Stomach smooth muscle (tissue), 2 donors: ENCODE results near the gene ZFYVE28.

Experiments used
- H3K27ac ChIP-seq: one replicate; pipeline ENCODE4 v1.7.0; 2013; ENCODE audit warnings: mild to moderate bottlenecking, low read length, inconsistent platforms
- H3K27me3 ChIP-seq, 2 donors: one replicate each; pipeline ENCODE4 v1.7.0; 2013; ENCODE audit warnings: low read length in 2 of 2; ENCODE audit not compliant: insufficient read depth in 2 of 2, control insufficient read depth in 1 of 2
- H3K36me3 ChIP-seq, 2 donors: one replicate each; pipeline ENCODE4 v1.7.0; 2013; ENCODE audit warnings: low read length in 2 of 2; ENCODE audit not compliant: control insufficient read depth in 2 of 2, insufficient read depth in 2 of 2
- H3K4me1 ChIP-seq: one replicate; pipeline ENCODE4 v1.7.0; 2013; ENCODE audit warnings: low read length; ENCODE audit not compliant: control insufficient read depth, insufficient read depth
- H3K4me3 ChIP-seq, 2 donors: one replicate each; pipeline ENCODE4 v1.7.0; 2013; ENCODE audit warnings: low read length in 2 of 2
- H3K9ac ChIP-seq, 2 donors: one replicate each; pipeline ENCODE4 v1.7.0; 2013; ENCODE audit warnings: low read length in 2 of 2, mild to moderate bottlenecking in 1 of 2
- H3K9me3 ChIP-seq, 2 donors: one replicate each; pipeline ENCODE4 v1.7.0; 2013; ENCODE audit warnings: low read length in 2 of 2; ENCODE audit not compliant: control insufficient read depth in 2 of 2
- donor health status: healthy.
- donor health status: Pancreatic carcinoma.

Gene ZFYVE28

GRCh38 chr4:2289311-2289954, 129.0 kb downstream of the ZFYVE28 start:
- Histone ChIP-seq H3K9ac (no peak overlapping the region), H3K9me3 (no peaks in the 10 kb centered on the region), H3K4me3 (no peak overlapping the region), H3K27ac (no peak overlapping the region), H3K4me1 (no peaks in the 10 kb centered on the region), H3K36me3 (no peaks in the 10 kb centered on the region), H3K27me3 (no peaks in the 10 kb centered on the region)

DNA sequence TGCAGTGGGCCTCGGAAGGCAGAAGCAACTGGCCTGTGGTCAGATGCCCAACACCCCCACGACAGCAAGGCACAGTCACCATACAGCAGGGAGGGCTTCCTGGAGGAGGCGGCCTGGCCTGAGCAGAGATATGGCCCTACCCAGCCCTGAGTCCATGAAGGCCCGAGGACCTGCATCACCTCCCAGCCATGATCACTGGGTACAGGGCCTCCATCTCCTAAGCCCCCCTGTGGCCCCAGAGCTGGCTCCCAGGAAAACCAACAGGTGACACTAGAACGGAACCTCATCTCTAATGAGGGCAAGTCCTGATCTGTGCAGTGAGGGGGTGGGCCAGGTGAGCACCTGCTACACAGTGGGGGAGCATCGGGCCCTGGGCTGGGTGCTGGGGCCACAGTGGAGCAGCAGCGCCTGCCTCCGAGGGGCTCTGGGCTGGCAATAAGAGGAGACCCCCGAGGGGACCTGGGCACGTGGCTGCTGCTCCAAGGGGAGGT, 130.3 kb downstream of the ZFYVE28 start:
- Histone ChIP-seq H3K27ac (no peak overlapping the region), H3K9ac (no peak overlapping the region), H3K4me1 (no peaks in the 10 kb centered on the region), H3K36me3 (no peaks in the 10 kb centered on the region), H3K9me3 (no peaks in the 10 kb centered on the region), H3K4me3 (no peak overlapping the region), H3K27me3 (no peaks in the 10 kb centered on the region)

- Histone ChIP-seq H3K4me3 (no peak overlapping the region), H3K9ac (no peak overlapping the region), H3K9me3 (no peaks in the 10 kb centered on the region), H3K36me3 (no peaks in the 10 kb centered on the region), H3K4me1 (no peaks in the 10 kb centered on the region), H3K27ac (no peak overlapping the region), H3K27me3 (no peaks in the 10 kb centered on the region)
Observed at GRCh38 chr4:2287594-2287915, 130.9 kb downstream of the ZFYVE28 start.

- no peak overlapping the region for H3K4me3 ChIP-seq
- H3K27ac ChIP-seq, result no peak overlapping the region
- H3K9ac ChIP-seq, result no peak overlapping the region
- H3K27me3 ChIP-seq, result no peaks in the 10 kb centered on the region
- no peaks in the 10 kb centered on the region for H3K36me3 ChIP-seq
- H3K9me3 ChIP-seq, result no peaks in the 10 kb centered on the region
- no peaks in the 10 kb centered on the region for H3K4me1 ChIP-seq
Observed at GRCh38 chr4:2286904-2287593, 131.4 kb downstream of the ZFYVE28 start.

DNA sequence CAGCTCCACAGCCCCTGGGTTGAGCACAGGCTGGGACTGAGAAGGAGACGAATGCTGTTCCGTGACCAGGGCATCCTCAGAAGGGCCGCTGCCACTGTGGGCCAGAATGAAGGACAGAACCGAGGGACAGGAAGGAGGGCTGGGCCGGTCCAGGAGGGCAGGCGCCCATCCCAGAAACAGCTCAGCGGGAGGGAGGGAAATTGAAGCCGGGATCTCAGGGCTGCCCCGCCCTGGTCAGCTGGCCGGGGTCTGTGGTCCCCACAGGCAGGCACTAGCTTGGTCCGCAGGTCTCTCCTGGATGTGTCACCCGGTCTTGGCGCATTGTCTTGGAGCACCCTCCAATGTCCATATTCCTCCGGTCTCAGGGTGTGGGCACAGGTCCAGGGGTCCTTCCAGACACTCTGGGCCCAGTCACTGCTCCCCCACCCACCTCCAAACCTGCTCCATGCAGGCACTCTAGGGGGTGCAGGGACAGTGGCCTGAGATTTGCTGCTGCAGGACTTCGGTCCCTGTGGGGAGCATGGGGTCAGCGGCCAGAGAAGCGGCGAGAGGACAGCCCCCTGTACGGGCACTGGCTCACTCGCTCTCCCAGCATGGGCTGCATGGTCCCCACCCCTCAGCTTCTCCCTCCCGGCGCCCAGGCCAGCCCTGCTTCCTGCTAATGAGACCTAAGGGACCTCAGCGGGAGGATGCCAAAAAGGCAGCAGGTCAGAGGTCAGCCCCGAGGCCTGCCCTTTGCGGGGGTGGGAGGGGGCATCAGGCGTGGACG, 132.6 kb downstream of the ZFYVE28 start:
- Histone ChIP-seq H3K9ac (no peak overlapping the region), H3K9me3 (no peaks in the 10 kb centered on the region), H3K36me3 (no peaks in the 10 kb centered on the region), H3K27ac (no peak overlapping the region), H3K27me3 (no peaks in the 10 kb centered on the region), H3K4me3 (no peak overlapping the region), H3K4me1 (no peaks in the 10 kb centered on the region)

- H3K9me3 ChIP-seq, result no peaks in the 10 kb centered on the region
- H3K4me1 ChIP-seq, result no peaks in the 10 kb centered on the region
- no peak overlapping the region for H3K27ac ChIP-seq
- H3K9ac ChIP-seq, result no peak overlapping the region
- no peaks in the 10 kb centered on the region for H3K27me3 ChIP-seq
- no peak overlapping the region for H3K4me3 ChIP-seq
- H3K36me3 ChIP-seq, result no peaks in the 10 kb centered on the region
Observed at GRCh38 chr4:2284934-2285612, 133.4 kb downstream of the ZFYVE28 start.

GRCh38 chr4:2284161-2284933, 134.1 kb downstream of the ZFYVE28 start:
- no peaks in the 10 kb centered on the region for H3K36me3 ChIP-seq
- H3K27ac ChIP-seq, result no peak overlapping the region
- no peak overlapping the region for H3K9ac ChIP-seq
- H3K9me3 ChIP-seq, result no peaks in the 10 kb centered on the region
- no peaks in the 10 kb centered on the region for H3K4me1 ChIP-seq
- H3K27me3 ChIP-seq, result no peaks in the 10 kb centered on the region
- H3K4me3 ChIP-seq, result no peak overlapping the region

DNA sequence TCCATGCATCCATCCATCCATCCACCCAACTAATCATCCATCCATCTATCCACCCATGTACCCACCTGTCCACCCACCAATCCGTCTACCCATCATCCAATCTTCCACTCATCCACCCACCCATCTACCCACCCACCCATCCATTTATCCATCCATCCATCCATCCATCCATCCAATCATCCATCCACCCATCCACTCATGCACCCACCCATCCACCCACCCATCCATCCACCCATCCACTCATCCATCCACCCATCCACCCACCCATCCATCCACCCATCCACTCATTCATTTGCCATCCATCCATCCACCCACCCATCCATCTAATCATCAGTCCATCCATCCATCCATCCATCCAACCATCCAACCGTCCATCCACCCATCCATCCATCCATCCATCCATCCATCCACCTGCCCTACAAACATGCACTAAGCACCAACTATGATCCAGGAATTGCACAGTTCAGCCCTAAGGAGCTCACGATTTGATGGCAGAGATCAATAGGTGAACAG, 135.2 kb downstream of the ZFYVE28 start:
- Histone ChIP-seq H3K4me3 (no peak overlapping the region), H3K9ac (no peak overlapping the region), H3K27ac (no peak overlapping the region), H3K27me3 (no peaks in the 10 kb centered on the region), H3K9me3 (no peaks in the 10 kb centered on the region), H3K36me3 (no peaks in the 10 kb centered on the region), H3K4me1 (no peaks in the 10 kb centered on the region)

DNA sequence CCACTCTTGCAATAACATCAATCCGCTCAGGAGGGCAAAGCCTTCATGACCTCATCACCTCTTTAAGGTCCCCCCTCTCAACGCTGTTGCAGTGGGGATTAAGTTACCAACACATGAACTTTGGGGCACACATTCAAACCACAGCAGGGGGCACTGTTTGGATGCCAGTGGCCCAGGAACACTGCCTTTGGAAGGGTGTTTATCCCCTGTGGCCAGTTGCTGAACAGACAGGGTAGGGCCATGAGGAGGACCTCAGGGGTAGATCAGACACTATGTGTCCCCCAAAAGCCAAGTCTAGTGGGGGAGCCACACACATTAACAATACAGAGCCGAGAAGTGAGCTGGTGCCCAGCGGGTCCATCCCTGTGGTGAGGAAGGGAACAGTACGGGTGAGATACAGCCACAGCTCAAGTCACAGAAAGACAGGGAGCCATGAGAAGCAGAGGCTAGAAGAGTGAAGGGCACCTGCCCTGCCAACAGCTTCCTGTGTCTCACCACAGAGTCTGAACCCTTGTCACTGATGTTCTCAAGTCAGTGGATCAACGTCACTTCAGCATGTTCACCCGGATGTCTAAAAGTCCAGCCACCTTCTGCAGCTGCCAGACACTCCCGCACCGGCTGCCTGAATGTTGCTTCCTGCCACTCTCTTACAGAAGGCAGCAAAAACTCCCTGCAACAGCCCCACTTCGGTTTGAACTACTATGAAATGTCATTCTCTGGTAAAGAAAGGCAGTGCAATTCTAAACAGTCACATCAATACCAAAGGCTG, 136.7 kb downstream of the ZFYVE28 start:
- no peak overlapping the region for H3K9ac ChIP-seq
- H3K4me1 ChIP-seq, result no peaks in the 10 kb centered on the region
- no peaks in the 10 kb centered on the region for H3K36me3 ChIP-seq
- no peak overlapping the region for H3K27ac ChIP-seq
- H3K9me3 ChIP-seq, result no peaks in the 10 kb centered on the region
- no peaks in the 10 kb centered on the region for H3K27me3 ChIP-seq
- no peak overlapping the region for H3K4me3 ChIP-seq
